GM19467 (cell line): ENCODE data around the gene SGSM1.
"Not testable (repeated sequence)": the region's sequence is repeated elsewhere in the genome, so short reads cannot be mapped to it uniquely, and the experiment has no call there.

ENCODE experiments used
- ATAC-seq: cut with Tn5 transposase; IDR thresholded peaks from one replicate; pipeline ENCODE4 v1.9.1; 2021; ENCODE audit warnings: mild to moderate bottlenecking, moderate library complexity; ENCODE audit not compliant: unreplicated experiment

Gene SGSM1

DNA sequence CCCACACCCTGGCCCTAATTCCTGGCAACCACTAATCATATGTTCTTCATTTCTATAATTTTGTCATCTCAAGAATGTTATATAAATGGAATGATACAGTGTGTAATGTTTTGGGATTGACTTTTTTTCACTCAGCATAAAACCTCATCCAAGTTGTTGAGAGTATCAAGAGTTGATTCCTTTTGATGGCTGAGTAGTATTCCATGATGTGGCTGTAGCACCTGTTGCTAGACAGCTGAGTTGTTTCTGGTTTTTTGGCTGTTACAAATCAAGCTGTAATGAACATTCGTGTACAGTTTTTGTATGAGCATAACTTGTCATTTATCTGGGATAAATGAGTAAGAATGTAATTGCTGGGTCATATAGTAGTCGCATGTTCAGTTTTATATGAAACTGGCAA lies 81.2 kb downstream of the SGSM1 start:
- ATAC-seq = no peak

DNA sequence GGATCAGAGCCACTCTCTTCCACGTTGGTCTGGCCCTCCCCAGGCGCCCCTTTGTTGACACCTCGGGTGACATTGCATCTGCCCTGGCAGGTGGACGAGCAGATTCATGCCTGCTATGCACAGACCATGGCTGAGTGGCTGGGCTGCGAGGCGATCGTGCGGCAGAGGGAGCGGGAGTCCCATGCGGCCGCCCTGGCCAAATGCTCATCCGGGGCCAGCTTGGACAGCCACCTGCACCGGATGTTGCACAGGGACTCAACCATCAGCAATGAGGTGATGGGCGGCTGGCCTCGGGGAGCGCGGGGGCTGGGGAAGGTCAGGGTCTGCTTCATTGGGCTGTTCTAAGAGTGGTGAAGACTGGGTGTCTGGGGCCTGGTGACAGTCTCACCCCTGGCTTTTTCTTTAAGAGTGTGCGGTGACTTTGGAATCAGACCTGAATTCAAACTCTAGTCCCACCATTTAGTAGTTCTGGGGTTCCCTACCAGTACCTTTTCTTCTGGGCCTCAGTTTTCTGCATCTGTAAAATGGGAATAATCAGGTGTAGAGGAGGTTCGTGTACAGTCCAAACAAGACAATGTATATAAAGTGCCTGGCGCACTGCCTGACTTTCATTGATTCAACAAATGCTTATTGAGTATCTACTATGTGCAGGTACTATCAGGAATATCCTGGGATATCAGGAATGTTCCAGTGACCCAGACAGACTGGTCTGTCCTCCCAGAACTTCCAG lies 87.5 kb downstream of the SGSM1 start:
- no peak for ATAC-seq

DNA sequence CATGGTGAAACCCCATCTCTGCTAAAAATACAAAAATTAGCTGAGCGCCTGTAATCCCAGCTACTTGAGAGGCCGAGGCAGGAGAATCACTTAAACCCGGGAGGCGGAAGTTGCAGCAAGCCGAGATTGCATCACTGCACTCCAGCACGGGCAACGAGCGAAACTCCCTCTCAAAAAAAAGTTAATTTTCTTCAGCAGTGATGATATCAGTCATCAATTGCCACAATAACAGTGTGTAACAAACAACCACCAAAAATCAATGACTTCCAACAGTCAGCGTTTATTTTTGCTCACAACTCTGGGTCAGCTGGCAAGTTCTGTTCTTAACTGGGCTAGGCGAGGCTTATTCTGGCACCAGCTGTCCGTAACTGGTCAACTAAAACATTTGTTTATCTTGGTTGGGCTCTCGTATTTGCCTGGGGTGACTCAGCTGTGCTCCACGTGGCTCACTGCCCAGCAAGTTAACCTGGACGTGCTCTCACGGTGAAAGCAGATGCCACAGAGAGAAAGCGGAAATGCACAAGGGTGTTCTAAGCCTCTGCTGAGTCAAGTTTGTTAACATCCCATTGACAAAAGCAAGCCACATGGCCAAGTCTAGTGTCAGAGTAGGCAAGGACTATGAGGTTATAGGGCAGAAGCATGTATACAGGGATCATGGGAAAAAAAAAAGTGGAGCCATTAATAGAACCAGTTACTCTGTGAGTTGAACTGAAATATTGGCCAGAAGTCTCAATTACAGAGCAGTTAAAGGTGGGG lies 88.4 kb downstream of the SGSM1 start:
- ATAC-seq = no peak

DNA sequence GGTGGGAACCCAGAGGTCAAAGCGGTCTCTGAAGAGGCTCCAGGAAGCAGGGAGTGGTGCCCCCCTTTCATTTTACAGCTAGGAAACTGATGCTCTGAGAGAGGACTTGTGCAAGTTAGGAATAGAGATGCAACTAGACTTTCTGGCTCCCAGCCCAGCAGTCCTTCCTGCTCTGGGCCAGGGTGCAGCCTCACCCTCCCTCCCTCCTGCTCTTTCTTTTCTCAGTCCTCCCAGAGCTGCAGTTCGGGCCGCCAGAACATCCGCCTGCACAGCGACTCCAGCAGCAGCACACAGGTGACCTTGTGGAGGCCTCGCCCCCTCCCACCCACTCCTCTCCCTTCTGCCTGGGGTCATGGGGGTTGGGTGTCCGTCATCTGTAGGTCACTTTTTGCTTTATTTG lies 89.0 kb downstream of the SGSM1 start:
- no peak for ATAC-seq

DNA sequence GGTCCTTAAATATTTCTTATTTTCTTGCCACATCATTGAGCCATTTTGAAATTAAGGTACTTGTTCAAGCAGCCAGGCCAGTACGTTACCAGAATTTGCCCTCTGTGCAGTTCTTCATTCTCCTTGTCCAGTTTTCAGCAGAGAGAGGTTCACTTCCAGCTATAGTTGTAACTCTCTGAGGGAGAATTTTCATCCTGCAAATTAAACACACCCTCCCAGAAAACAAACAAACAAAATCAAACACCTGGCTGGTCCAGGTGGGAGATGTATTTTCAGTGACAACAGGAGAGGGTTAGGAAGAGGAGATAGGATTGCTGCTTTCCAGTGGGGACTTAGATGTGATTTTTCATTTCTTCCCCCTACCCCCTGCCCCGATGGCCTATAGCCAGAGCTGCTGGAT lies 95.4 kb downstream of the SGSM1 start:
- ATAC-seq = no peak

DNA sequence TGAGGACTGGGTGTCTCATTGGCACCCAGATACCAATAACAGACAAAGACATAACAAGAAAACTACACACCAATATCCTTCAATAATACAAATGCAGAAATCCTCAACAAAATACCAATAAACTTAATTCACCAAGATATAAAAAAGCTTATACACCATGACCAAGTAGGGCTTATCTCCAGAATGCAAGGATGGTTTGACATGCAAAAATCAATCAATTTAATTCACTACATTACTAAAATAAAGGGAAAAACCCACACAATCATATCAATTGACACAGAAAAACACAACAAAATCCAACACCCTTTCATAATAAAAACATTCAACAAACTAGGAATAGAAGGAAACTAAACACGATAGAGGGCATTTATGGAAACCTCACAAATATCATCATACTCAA lies 99.9 kb downstream of the SGSM1 start:
- no peak for ATAC-seq

DNA sequence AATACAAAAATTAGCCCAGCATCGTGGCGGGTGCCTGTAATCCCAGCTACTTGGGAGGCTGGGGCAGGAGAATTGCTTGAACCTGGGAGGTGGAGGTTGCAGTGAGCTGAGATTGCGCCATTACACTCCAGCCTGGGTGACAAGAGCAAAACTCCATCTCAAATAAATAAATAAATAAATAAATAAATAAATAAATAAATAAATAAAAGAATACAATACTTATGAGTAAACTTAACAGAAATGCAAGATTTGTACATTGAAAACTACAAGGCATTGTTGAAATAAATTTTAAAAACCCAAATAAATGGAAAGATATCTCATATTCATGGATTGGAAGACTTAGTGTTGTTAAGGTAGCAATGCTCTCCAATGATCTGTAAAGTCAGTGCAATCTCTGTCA lies 101.1 kb downstream of the SGSM1 start:
- ATAC-seq = not testable (repeated sequence)

DNA sequence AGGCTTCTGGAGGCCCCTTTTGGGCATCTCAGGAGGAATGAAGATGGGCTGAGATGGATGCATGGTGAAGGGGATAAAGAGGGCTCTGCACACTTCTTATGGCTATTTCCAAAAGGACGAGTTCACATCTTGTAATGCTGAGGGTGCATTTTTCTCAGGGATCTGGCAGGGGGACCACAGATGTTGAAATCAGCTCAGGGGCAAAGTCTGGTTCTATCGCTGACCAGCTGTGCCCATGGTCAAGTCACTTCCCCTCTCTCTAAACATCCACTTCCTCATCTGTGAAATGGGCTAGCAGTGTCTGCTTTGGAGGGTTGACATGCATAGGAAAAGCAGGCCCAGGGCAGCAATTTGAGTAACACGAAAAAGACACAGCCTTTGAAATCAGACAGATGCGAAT lies 114.0 kb downstream of the SGSM1 start:
- no peak for ATAC-seq

DNA sequence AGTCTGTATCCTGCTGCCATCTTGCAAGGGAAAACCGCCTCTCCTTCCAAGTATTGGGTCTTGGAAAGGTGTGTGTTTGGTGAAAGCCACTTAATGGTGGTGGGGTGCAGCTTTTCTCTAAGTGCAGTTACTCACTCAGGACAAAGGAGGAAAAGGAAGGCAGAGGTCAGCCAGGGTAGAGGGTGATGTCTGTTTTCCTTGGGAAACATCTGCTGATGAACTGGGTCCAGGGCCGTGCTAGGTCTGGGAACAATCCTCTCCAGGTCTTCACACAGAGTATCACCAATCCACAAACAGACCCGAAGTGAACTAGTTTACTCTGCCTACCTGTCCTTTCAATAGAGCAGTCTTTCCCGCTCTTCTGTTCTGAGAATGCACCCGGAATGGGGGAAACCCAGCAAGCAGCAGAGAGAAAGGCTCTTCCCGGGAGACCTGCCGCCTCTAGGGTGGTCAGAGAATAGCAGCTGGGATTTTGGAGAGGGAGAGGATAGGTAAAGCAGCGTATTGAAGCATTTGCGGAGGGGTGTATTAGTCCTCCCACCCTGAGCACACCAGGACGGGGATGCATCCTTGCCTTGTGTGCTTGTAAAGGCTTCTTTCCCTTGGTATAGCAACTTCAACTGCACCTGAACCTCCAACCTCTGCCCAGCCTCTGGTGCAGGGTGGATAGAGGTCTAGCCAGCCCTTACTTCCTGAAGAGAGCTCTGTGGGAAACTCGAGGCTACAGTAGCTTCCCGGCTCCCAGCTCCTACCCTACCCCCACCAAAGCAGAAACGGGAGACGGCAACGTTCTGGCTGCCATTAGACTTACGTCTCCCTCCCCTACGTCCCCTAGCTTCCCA lies 119.8 kb downstream of the SGSM1 start:
- no peak for ATAC-seq

DNA sequence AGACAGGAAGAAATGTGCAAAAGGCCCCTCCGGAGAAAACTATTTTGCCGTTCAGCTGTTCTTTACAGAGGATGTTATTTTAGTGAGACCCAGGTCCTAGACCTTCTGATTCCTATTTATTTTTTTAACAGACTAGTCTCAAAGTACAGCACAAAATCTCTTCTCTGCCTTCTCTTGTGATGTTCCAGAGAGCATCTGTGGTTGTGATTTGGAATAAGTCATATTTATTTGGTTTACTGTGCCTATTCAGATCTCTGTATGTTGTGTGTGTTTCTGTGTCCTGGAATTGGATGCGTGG lies 120.4 kb downstream of the SGSM1 start:
- no peak for ATAC-seq

DNA sequence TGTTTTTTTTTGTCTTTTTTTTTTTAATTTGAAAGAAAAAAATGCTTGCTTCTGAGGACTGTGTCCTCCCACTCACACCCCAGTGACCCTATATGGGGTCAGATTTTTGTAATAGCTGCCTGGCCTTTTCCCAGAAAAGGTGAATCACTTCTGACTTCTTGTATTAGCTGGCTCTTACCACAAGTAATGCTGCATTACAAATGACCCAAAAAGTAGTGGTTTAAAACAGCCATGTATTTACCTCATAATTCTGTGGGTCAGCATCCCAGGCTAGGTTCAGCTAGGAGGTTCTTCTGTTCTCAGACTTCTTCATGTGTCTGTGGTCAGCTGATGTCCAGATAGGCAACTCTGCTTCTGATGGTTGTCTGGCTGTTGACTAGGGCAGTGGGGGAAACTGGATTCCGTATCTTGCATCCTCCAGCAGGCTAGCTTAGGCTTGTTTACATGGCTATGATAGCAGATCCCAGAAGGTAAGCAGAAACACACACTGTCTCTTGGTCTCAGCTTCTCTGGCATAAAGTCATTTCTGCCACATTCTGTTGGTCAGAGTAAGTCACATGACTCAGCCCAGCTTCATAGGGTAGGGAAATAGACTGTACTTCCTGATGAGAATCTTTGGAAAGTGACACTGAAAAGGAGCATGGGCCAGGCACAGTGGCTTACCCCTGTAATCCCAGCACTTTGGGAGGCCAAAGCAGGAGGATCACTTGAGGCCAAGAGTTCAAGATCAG lies 121.0 kb downstream of the SGSM1 start:
- no peak for ATAC-seq

DNA sequence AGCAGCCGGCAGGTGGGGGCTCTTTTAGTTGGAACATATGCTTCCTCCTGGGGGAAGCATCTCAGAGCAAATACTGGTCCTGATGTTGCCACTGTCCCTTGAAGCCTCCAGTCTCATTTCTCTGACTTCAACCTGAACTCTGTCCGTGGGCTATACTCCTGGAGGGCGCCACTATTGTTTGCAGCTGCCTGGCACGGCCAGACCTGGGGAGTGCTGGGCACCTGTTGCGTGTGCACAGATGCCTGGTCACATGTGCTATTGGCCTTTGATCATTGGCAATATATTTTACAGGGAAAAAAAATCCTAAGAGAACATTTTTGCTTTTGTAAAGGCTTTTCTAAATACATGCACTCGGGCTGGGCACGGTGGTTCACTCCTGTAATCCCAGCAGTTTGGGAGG lies 122.3 kb downstream of the SGSM1 start:
- no peak for ATAC-seq

DNA sequence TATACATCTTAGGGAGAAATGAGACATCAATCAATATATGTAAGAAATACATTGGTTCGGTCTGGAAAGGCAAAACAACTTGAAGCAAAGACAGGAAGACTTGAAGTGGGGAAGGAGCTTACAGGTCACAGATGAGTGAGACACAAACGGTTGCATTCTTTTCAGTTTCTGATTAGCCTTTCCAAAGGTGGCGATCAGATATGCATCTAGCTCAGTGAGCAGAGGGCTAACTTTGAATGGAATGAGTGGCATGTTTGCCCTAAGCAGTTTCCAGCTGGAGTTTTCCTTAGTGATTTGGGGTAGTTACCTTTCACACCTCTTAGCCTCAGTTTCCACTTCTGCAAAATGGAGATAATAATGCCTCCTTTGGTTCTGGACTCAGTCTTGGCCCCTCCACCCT lies 124.7 kb downstream of the SGSM1 start:
- no peak for ATAC-seq

DNA sequence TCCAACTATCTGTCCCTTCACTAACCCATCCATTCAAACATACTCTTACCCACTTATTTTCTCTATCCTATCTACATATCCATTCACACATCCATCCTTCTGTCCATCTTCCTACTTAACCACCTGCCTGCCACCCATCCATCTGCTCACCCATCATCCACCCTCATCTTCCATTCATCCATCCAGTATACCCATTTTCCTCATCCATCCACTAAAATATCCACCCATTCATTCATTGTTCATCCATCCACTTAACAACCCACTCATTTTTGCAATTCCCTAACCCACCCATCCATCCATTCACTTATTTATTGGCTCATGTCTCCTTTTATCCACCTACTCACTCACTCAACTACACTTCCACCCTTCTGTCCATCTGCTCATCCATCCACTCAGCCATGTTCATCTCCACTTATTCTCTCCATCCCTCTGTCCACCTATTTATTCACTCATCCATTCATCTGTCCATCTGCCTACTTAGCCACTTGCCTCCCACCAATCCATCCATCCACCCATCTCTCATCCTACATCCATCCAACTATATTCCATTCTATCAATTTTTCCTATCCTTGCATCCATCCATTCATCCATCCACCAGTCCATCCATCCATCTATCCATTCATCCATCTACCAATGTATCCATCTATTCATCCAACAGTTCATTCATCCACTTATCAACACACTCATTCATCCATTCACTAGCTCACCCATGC lies 129.9 kb downstream of the SGSM1 start:
- no peak for ATAC-seq

DNA sequence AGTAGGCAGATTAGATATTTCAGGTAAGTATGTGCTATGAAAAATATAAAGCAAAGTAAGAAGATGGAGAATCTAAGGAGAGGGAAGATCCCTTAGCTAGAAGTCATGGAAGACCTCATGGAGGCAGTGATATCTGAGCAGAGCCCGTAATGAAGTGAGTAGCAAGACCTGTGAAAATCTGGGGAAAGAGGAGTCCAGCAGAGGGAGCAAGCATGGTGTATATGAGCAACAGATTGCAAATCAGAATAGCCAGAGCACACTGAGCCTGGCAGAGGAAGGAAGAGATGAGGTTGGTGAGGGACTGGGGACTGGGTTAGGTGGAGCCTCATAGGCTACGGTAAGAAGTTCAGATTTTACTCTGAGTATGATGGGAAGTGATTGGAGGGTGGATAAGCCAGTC lies 131.1 kb downstream of the SGSM1 start:
- no peak for ATAC-seq

DNA sequence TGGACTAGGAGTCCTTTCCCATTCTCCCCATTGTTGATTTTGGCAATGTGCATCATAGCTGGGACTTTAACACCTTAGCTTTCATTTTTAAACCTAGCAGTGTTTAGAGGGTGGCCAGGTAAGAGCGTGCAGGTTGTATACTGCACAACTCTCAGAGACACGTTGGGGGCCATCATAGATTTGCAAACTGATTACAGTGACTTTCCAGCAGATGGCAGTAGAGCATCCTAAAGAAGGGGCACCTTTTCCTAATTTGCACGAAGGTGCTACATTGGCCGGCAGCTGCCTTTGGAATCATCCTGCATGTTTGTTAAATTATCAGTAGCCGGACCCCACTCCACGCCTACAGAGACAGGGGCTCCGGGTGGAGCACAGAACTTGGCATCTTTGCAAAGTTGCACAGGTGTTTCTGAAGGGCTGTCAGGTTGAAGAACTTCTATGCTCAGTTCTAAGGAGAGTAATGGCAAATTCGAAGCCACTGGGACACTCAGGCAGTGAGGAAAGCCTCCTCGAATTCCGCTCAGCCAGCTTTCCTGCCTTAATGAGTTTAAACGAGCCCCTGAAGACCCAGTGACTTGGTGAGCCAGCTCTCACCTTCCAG lies 132.8 kb downstream of the SGSM1 start:
- ATAC-seq = no peak

DNA sequence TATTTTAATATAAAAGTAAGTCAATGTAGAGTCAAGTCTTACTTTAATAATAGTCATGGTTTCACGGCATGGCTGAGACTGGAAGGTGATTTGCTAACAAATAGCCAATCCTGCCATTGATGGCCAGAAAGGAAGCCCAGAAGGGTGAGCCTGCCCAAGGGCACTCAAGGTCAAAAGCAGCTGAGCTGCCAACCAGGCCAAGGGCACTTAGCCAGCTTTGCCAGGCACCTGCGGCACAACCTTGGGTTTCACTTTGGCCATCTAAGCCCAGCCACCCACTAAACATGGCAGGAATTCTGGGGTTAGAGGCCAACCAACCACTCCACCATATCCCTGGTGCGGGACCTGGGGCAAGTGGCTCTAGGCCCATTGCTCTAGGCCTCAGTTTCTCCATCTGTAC lies 136.3 kb downstream of the SGSM1 start:
- no peak for ATAC-seq

DNA sequence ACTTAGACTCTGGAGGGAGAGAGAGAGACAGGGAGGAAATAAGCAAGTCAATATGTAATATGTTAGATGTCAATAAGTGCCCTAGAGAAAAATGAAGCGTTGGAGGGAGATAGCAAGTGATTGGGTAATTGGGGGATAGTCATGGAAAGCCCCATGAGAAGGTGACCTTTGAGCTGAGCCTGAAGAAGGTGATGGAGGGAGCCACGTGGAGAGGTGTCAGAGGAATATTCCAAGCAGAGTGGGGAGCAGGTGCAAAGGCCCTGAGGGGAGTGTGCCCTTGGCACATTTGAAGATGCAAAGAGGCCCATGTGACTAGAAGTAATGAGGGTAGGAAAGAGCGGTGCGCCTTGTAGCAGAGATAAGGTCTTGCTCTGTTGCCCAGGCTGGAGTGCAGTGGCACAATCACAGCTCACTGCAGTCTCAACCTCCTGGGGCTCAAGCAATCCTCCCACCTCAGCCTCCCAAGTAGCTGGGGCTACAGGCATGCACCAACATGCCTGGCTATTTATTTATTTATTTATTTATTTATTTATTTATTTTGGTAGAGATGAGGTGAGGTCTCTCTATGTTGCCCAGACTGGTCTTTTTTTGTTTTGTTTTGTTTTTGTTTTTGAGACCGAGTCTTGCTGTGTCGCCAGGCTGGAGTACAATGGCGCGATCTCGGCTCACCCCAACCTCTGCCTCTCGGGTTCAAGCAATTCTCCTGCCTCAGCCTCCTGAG lies 138.4 kb downstream of the SGSM1 start:
- no peak for ATAC-seq

DNA sequence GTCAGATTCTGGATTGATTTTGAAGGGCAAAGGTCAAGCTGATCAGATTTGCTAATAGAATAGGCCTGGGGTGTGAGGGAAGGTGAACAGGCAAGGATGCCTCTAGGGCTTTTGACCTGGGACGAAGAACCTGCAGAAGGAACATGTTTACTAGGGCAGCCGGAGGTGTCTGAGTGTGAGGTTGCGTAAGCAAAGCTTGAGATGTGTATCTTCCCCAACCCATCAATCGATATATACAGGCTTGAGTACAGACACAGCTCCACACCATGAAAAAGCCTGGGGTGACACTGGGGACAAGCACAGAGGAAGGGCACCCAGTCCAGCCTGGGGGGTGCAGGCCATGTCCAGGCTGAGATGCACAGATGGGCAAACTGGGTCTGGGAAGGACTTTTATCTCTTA lies 139.4 kb downstream of the SGSM1 start:
- ATAC-seq = no peak

DNA sequence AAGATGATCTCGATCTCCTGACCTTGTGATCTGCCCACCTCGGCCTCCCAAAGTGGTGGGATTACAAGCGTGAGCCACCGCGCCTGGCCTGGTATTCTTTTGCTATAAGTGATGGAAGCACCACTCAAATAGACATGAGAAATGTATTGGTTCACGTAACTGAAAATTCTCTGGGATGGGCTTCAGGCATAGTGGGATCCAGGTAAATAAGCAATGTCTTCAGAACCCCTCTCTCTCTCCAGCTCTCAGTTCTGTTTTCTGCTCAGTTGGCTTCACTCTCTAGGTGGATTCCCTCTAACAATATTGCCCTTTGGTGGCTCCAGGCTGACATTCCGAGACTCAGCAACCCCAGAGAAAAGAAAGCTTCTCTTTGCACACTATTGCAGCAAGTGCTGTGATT lies 141.4 kb downstream of the SGSM1 start:
- no peak for ATAC-seq
